Measurements from ENCODE around the gene RNASEL.
"Not testable (repeated sequence)": the region's sequence is repeated elsewhere in the genome, so short reads cannot be mapped to it uniquely, and the experiment has no call there.

RNASEL gene

DNA sequence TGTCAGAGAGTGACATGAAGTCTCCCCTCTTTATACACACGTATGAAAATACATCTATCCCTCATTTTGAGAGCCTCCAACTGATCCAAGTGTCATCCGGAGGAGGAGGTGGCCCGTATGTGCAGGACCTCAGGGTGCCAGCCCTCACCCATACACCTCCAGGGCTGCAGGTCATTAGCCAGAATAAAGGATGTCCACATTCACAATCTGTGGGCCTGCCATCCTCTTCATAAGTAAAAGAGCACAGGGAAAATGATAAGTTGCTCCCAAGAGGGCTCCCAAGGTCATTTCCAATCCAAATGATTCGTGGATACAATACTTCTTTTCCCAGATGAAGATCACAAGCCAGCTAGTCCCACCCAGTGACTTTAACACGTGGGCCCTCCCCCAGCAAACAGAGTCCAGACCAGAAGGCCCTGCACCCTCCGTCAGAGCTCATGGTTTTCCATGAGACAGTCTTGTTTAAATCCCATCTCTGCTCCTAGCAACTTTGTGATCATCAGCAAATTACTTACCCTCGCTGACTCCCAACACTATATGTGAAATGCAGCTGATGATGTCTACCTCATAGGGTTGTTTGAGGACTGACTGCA, 28.6 kb downstream of the RNASEL start:
- no peak for DNase-seq

GRCh38 chr1:182556279-182556678, 32.8 kb downstream of the RNASEL start:
- no peak for DNase-seq

GRCh38 chr1:182555493-182555892, 33.6 kb downstream of the RNASEL start:
- no peak for DNase-seq

GRCh38 chr1:182552527-182552926, 36.5 kb downstream of the RNASEL start:
- no peak for DNase-seq

- peak; percentile 23 for DNase-seq
These were observed 39.2 kb downstream of the RNASEL start for GRCh38 chr1:182549811-182550210.

- no peak for DNase-seq
These were observed 39.7 kb downstream of the RNASEL start for GRCh38 chr1:182549346-182549745.

DNA sequence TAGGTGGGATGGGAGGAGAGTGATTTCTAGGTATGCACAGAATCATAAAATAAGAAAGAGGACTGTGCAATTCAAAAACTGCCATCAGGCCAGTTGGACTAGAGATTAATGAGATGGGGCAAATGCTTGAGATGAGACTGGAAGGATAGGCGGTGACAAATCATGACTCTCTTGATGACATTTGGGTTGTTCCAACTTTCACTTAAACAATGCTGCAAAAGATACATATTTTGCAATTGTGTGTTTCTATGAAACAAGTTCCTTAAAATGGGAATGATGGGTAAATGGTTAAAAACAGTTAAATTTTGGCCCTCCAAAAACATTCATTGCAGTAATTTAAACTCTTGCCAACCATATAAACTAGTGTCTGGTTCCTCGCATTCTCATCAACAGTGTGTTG, 55.2 kb downstream of the RNASEL start:
- DNase-seq: no peak

GRCh38 chr1:182528206-182528605, 60.9 kb downstream of the RNASEL start:
- DNase-seq: not testable (repeated sequence)

DNA sequence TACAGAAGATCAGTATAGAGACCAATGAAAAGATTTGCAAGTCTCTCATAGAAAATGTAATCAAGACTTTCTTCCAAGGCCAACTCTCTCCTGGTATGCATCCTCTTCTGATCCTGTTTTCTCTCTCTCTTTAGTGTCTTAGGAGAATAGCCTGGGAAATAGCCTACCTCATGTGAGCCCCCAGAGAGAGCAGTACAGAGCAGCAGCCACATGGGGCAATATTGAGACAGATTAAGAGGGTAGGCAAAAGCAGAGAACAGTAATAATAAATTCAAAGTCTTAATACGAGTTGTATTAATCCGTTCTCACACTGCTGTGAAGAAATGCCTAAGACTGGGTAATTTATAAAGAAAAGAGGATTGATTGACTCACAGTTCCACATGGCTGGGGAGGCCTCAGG, 61.4 kb downstream of the RNASEL start:
- DNase-seq: no peak

DNA sequence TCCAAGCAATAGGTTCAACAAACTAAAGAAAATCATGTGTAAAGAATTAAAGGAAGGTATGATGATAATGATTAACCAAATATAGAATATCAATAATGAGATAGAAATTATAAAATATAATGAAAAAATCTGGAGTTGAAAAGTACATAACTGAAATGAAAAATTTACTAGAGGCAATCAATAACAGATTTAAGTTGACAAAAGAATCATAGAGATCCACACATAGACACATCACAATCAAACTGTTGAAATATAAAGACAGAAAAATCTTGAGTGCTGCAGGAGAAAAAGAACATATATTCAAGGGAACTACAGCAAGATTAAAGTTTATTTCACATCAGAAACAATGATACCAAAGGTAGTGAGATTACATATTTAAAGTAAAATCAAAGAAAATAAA, 63.7 kb downstream of the RNASEL start:
- no peak for DNase-seq

All from fibroblast of skin of back (primary cell).